B cell (primary cell): ENCODE measurements around the gene SLC13A3.

ENCODE experiments used
- EZH2 ChIP-seq: IDR thresholded peaks from 2 replicates; pipeline ENCODE4 v1.6.1; 2012; ENCODE audit warnings: borderline replicate concordance, low read depth, mild to moderate bottlenecking, moderate library complexity, low read length; ENCODE audit not compliant: insufficient read depth, poor library complexity, severe bottlenecking
- TF ChIP-seq, protein P1 (sequence below): fragments of 200-600 bp; IDR thresholded peaks from one replicate; pipeline ENCODE4 v1.8.0; 2022; ENCODE audit warnings: antibody characterized with exemption, mild to moderate bottlenecking

DNA sequence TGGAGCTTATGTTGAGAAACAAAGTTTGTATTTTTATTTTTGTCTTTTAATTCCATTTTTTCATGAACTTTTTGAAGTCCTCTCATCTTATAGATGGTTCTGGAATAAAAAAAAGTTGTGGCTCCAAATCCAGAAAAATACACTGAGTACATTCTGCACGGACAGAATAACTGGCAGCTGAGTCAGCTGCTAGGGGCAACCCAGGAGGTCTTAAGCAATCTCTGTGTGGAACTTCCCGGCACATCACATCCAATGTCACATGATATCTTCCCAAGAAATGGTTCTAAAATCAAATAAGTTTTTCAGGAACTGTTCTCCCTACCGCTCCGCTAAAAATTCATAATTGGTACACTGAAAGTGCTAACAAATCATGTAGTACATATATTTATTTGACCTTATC lies 29.8 kb downstream of the SLC13A3 start:
- TF ChIP-seq, protein P1, sequence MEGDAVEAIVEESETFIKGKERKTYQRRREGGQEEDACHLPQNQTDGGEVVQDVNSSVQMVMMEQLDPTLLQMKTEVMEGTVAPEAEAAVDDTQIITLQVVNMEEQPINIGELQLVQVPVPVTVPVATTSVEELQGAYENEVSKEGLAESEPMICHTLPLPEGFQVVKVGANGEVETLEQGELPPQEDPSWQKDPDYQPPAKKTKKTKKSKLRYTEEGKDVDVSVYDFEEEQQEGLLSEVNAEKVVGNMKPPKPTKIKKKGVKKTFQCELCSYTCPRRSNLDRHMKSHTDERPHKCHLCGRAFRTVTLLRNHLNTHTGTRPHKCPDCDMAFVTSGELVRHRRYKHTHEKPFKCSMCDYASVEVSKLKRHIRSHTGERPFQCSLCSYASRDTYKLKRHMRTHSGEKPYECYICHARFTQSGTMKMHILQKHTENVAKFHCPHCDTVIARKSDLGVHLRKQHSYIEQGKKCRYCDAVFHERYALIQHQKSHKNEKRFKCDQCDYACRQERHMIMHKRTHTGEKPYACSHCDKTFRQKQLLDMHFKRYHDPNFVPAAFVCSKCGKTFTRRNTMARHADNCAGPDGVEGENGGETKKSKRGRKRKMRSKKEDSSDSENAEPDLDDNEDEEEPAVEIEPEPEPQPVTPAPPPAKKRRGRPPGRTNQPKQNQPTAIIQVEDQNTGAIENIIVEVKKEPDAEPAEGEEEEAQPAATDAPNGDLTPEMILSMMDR: no peak
- TF ChIP-seq EZH2: no peak
